GM19043 (cell line): ENCODE measurements around the gene DEAF1.
"Not testable (repeated sequence)": the region's sequence is repeated elsewhere in the genome, so short reads cannot be mapped to it uniquely, and the experiment has no call there.

Source experiments
- ATAC-seq: cut with Tn5 transposase; IDR thresholded peaks from one replicate; pipeline ENCODE4 v1.9.1; 2021; ENCODE audit warnings: low read depth; ENCODE audit not compliant: unreplicated experiment

The DEAF1 gene, protein sequence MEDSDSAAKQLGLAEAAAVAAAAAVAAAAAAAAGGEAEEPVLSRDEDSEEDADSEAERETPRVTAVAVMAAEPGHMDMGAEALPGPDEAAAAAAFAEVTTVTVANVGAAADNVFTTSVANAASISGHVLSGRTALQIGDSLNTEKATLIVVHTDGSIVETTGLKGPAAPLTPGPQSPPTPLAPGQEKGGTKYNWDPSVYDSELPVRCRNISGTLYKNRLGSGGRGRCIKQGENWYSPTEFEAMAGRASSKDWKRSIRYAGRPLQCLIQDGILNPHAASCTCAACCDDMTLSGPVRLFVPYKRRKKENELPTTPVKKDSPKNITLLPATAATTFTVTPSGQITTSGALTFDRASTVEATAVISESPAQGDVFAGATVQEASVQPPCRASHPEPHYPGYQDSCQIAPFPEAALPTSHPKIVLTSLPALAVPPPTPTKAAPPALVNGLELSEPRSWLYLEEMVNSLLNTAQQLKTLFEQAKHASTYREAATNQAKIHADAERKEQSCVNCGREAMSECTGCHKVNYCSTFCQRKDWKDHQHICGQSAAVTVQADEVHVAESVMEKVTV

DNA sequence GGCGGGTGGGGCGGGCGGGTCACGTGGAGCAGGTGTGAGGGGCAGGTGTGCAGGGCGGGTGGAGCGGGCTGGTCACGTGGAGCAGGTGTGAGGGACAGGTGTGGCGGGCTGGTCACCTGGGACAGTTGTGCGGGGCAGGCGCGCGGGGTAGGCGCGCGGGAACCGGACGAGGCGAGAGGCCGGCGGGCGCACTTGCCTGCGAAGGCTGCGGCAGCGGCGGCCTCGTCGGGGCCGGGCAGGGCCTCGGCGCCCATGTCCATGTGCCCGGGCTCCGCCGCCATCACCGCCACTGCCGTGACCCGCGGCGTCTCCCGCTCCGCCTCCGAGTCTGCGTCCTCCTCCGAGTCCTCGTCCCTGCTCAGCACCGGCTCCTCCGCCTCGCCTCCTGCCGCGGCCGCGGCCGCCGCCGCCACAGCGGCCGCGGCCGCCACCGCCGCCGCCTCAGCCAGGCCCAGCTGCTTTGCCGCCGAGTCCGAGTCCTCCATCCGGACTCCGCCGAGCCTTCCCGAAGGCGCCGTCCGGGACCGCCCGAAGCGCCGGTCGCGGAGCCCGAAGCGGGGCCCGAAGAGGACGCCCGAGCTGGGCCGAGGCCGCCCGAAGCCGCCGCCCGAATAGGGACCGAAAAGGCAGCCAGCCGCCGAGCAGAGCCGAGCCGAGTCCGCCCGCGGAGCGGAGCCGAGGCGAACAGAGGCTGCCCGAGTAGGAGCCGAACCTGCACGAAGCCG lies at the start of gene DEAF1:
Gene DEAF1 (minus strand): TSS at position 660 of the 725 bp plus-strand sequence. CDS start 175 bp downstream, at position 485.
- ATAC-seq: peak; percentile 79

DNA sequence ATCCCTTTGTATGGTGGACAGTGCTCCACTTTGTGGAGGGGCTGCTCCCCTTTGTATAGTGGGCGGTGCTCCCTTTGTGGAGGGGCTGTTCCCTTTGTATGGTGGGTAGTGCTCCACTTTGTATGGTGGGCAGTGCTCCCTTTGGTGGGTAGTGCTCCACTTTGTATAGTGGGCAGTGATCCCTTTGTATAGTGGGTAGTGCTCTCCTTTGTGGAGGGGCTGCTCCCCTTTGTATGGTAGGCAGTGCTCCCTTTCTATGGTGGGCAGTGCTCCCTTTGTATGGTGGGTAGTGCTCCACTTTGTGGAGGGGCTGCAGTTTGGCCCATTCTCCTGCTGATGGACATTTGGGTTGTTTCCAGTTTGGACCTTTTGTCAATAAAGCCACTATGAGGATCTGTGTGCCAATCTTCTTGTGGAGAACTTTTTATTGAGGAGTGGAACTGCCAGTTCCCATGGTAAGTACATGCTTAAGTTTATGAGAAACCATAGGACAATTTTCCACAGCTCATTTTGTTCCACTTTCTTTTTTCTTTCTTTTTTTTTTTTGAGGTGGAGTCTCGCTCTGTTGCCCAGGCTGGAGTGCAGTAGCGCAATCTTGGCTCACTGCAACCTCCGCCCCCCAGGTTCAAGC lies 47.7 kb upstream of the DEAF1 start:
- ATAC-seq: no peak

DNA sequence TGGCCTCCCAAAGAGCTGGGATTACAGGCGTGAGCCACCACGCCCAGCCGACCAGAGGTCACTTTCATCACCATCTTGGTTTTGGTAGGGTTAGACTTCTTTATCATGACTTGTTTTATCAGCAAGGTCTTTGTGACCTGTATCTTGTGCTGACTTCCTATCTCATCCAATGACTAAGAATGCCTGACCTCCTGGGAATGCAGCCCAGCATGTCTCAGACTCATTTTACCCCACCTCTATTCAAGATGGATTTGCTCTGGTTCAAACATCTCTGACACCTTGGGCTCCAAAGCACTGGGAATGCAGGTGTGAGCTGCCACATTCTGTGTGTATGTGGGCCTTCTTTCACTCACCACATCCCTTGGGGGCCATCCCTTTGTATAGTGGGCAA lies 47.1 kb upstream of the DEAF1 start:
- ATAC-seq: no peak

DNA sequence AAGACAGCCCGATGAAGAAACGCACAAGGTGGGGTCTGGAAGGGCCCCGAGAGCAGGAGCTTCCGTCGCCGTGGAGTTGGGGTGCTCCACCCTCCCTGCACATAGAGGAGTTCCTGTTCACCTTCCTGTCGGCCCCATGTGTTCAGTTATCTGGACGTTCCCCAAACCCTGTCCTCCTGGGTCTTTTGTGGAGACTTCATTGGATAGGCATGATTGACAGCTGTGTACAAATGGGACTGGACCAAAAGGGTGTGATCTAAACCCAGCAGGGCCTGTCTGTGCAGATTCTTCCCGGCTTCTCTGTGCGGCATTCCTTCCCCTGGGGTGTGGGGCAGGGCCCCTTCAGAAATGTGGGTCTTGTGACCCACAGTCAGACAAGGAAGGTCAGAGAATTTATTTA lies 42.9 kb upstream of the DEAF1 start:
- ATAC-seq: not testable (repeated sequence)

GRCh38 chr11:737366-737765 lies 42.3 kb upstream of the DEAF1 start:
- ATAC-seq: no peak

DNA sequence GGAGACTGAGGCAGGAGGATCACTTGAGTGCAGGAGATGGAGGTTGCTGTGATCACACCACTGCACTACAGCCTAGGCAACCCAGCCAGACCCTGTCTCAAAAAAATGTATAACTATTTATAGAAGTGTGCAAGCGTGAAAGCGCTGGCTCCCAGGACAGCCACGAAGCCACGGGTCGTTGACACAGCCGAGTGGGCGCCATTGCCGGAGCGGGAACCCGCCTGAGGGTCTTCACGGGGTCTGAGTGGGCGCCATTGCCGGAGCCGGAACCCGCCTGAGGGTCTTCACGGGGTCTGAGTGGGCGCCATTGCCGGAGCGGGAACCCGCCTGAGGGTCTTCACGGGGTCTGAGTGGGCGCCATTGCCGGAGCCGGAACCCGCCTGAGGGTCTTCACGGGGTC lies 39.5 kb upstream of the DEAF1 start:
- ATAC-seq: not testable (repeated sequence)

- ATAC-seq: no peak
Measured at GRCh38 chr11:733072-733471, 38.0 kb upstream of the DEAF1 start.

DNA sequence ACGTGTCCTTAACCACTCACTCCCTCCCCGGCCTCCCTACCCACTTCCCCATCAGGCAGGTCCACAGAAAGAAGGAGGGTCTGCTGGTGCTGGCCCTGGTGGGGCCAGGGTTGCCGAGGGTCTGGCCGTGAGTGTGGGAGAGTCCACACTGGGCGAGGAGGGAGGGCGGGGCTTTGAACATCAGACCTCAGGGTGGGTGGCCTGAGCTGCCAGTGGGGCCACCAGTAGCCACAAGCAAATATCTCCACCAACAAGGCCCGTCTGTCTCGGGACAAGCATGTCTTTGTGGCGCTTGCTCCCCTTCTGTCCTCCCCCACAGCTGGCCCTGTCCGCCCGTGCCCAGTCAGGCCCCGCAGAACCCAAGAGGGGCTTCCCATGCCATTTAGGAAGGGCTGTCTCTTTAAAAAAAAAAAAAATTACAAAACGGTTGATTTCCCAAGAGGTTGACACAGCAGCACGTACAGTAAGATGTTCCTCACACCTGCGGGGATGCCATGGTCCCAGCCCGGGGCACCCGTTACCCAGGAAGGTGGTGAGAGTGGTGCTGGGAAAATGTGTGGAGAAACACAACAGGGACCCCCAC lies 34.6 kb upstream of the DEAF1 start:
- ATAC-seq: no peak

DNA sequence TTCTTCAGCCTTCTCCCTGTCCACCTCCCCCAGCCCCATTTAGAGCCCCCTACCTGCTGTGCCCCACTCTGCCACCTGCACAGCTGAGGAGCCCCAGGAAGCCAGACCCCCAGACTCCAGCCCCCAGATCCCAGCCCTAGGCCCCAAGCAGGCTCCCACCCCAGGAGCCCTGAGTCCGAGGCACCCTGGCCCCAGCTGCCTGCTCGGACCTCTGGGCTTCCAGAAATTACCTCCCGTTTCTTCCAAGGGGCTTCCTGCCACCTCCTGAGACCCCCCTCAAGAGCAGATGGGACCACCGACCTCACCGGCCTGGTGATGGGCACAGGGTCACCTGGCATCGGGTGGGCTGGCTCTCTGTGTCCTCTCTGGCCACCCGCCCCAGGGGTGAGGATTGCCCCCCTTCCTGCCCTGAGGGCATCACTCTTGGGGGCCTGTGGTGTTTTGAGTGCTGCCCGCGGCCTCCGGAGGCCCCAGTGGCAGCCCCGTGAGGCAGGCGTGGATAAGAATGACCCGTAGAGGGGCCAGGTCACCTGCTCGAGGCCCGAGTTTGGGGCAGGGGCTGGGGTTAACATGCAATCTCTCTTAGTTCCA lies 34.0 kb upstream of the DEAF1 start:
- no peak for ATAC-seq

DNA sequence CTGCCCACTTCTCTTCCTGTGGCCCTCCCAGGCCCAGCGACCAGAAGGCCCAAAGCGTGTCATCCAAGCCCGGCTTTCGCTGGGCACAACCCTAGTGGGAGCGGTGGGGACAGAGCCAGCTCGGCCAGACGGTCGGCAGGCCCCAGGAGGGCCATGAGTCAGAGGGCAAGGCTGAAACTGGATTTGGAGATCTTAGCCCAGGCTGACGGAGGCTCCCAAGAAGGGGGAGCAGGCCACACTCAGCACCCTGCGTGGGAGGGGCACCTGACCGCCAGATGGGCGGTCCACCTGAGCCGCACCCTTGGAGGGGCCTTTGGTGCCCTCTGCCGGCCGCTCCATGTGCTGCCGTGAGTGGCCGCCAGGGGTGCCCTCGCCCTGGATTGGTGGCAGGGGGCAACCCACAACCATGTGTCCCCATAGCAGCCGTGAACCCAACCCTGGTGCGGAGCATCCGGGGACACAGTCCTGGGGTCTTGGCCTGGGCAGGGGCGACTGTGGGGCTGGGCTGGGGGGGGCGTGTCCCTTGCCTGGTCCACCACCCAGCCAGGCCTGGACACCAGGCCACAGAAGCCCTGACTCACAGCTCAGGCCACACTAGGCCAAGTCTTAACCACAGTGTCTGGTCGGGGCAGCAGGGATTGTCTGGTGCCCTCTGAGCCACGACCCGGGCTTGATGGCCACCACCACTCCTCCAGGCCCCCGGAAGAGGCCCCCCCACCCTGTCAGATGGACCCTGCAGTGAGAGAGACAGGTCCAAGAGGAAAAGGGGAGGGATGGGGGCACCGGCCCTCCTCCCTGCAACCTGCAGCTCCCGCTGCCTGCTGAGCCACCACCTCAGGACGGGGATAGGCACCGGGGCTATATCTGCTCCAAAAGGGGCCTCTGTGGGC lies 33.1 kb upstream of the DEAF1 start:
- ATAC-seq: no peak

DNA sequence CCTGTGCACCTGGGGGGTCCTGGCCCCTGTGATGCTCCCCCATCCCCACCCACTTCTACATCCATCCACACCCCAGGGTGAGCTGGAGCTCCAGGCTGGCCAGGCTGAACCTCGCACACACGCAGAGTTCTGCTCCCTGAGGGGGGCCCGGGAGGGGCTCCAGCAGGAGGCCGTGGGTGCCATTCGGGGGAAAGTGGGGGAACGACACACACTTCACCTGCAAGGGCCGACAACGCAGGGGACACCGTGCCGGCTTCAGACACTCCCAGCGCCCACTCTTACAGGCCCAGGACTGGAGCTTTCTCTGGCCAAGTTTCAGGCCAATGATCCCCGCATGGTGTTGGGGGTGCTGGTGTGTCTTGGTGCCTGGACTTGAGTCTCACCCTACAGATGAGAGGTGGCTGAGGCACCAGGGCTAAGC lies 32.3 kb upstream of the DEAF1 start:
- no peak for ATAC-seq

GRCh38 chr11:726278-727220 lies 31.5 kb upstream of the DEAF1 start:
- ATAC-seq: no peak

- ATAC-seq: no peak
Measured at GRCh38 chr11:725624-726202, 30.7 kb upstream of the DEAF1 start.

GRCh38 chr11:724778-725386 lies 29.9 kb upstream of the DEAF1 start:
- no peak for ATAC-seq

DNA sequence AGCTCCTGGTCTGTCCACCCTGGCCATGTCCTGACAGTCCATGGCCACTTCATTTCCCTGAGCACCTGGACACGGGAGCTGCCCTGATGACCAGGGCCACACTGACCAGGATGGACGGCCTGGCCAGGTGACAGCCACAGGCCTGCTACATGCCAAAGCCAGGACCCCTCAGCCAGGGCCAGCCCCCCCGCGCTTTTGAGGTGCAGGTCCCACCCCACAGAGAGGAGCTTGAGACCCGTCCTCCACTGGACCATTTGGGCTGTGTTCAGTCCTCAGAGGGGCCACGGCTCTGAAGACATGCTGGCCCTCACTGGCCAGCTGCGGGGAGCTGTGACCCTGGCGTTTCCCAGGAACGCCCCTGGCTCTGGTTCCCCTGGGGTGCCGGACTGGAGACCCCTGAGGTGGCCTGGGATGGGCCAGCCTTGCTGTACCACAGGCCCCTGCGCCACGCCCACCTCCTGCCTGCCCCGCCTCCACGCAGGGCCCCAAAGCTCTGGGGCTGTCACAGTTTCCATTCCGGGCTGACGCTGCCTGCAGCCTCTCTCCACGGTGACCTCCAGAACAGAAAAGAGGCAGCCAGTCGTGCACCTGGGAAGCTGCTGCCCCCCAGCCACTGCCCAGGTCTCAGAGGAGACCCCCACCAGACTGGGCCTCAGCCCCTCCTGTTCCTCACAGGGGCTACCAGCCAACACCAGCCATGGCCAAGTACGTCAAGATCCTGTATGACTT lies 29.2 kb upstream of the DEAF1 start:
- no peak for ATAC-seq

DNA sequence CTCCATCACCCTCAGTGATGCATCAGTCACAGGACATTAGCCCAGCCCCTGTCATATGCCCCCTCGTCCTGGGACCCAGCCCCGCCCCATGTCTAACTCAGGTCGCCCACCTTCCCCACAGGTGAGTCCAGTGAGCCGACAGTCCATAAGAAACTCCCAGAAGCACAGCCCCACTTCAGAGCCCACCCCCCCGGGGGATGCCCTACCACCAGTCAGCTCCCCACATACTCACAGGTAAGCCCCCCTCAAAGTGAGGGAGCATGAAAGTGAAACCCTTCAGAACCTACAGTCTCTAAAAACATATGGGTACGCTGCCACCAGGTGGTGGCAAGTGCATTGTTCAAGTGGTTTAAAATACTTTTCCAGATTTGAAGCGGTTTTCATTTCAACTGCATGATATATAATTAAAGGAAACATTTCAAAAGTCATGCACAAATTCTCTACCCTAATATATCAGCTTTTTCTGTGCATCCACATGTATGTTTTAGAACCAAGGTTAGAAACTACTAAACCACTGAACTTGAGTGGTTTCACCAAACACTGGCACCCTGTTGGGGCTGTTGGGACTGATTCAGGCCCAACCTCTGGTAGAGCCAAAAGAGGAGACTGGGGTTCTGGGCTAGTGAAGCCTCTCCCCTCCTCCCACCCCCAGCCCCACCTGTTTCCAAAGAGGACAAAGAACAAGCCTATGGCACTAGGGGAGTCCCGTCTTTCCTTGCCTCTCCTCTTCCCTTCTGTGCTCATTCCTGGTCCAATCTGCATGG lies 28.3 kb upstream of the DEAF1 start:
- ATAC-seq: no peak
